OCI-LY1 (cell line): Measurements from ENCODE around the gene GALNT14.

Source experiments
- H2AFZ ChIP-seq: fragments of 200-600 bp; sonication (generic), shearing (Covaris generic); 2 replicates; pipeline ENCODE4 v1.6.0; 2014; ENCODE audit warnings: antibody characterized with exemption, mild to moderate bottlenecking, low read length
- H3F3A ChIP-seq: fragments of 200-600 bp; sonication (generic), shearing (Covaris generic); 2 replicates; pipeline ENCODE4 v1.6.0; 2014; ENCODE audit warnings: mild to moderate bottlenecking, antibody characterized with exemption, low read length, moderate library complexity; ENCODE audit not compliant: insufficient read depth
- H3K27ac ChIP-seq: fragments of 200-600 bp; sonication (generic); 2 replicates; pipeline ENCODE4 v1.5.1; 2014; ENCODE audit warnings: low read length, mixed run types, mild to moderate bottlenecking, low read depth; ENCODE audit not compliant: poor library complexity, severe bottlenecking
- H3K27me3 ChIP-seq: fragments of 200-600 bp; sonication (generic); 2 replicates; pipeline ENCODE4 v1.6.0; 2014; ENCODE audit warnings: antibody characterized with exemption, mild to moderate bottlenecking, low read length, moderate library complexity; ENCODE audit not compliant: insufficient read depth
- H3K36me3 ChIP-seq: fragments of 200-600 bp; sonication (generic); 2 replicates; pipeline ENCODE4 v1.6.1; 2014; ENCODE audit warnings: mild to moderate bottlenecking, antibody characterized with exemption, low read length, moderate library complexity, mixed read lengths; ENCODE audit not compliant: insufficient read depth
- H3K4me1 ChIP-seq: fragments of 200-600 bp; sonication (generic); 2 replicates; pipeline ENCODE4 v1.5.1; 2014; ENCODE audit warnings: mild to moderate bottlenecking, low read length, moderate library complexity; ENCODE audit not compliant: insufficient read depth, severe bottlenecking
- H3K4me2 ChIP-seq: fragments of 200-600 bp; sonication (generic), shearing (Covaris generic); 2 replicates; pipeline ENCODE4 v1.6.1; 2014; ENCODE audit warnings: low read length
- H3K4me3 ChIP-seq: fragments of 200-600 bp; sonication (generic); 2 replicates; pipeline ENCODE4 v1.5.1; 2014; ENCODE audit warnings: low read length, low read depth, mild to moderate bottlenecking, mixed read lengths; ENCODE audit not compliant: poor library complexity, severe bottlenecking
- H3K79me2 ChIP-seq: fragments of 200-600 bp; shearing (Covaris generic); 2 replicates; pipeline ENCODE4 v1.6.1; 2016; ENCODE audit warnings: mixed run types, low read length, mixed read lengths; ENCODE audit not compliant: insufficient read depth
- H3K9ac ChIP-seq: fragments of 200-600 bp; sonication (generic), shearing (Covaris generic); 2 replicates; pipeline ENCODE4 v1.6.1; 2014; ENCODE audit warnings: mild to moderate bottlenecking, low read length, mixed read lengths
- H3K9me2 ChIP-seq: fragments of 200-600 bp; sonication (generic), shearing (Covaris generic); 2 replicates; pipeline ENCODE4 v1.6.1; 2014; ENCODE audit warnings: low read depth, mild to moderate bottlenecking, low read length, mixed read lengths
- H3K9me3 ChIP-seq: fragments of 200-600 bp; shearing (Covaris generic); 2 replicates; pipeline ENCODE4 v1.6.1; 2014; ENCODE audit warnings: low read length, mixed read lengths
- H4K20me1 ChIP-seq: fragments of 200-600 bp; sonication (generic), shearing (Covaris generic); 2 replicates; pipeline ENCODE4 v1.6.0; 2016; ENCODE audit warnings: mild to moderate bottlenecking, low read length; ENCODE audit not compliant: insufficient read depth
- EZH2 ChIP-seq: fragments of 200-600 bp; sonication (generic), shearing (Covaris generic); IDR thresholded peaks from 2 replicates; pipeline ENCODE4 v1.8.0; 2017; ENCODE audit warnings: borderline replicate concordance, mixed run types, mild to moderate bottlenecking, antibody characterized with exemption, low read length, moderate library complexity, mixed read lengths
- TF ChIP-seq, protein P1 (sequence below): fragments of 200-600 bp; sonication (generic), shearing (Covaris generic); IDR thresholded peaks from 2 replicates; pipeline ENCODE4 v1.5.1; 2017; ENCODE audit warnings: mild to moderate bottlenecking, antibody characterized with exemption, low read length, moderate library complexity, mixed read lengths

GALNT14 gene

DNA sequence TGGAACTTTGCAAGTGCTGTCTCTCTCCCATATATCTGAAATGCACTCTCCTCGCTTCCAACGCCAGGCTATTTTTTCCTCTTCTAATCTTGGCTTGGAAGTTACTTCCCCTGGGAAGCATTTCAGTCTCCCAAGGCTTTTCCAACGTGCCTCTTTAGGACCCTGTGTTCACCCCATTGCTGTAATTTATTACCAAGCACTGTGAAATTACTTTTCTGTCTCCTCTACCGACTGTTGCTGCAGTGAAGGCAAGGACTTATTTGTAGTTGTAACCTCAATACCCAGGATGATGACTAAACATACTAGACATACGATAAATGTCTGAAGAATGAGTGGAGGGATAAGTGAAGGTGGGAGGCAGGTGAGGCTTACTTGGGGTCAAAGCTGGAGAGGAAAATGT lies 163.7 kb downstream of the GALNT14 start:
- H3K9me3 ChIP-seq = no peaks in the 10 kb centered on the region
- H3K4me3 ChIP-seq = no peak overlapping the region
- no peak overlapping the region for H3K27ac ChIP-seq
- no peaks in the 10 kb centered on the region for H3K36me3 ChIP-seq
- no peaks in the 10 kb centered on the region for H3K9me2 ChIP-seq
- no peaks in the 10 kb centered on the region for H3K4me1 ChIP-seq
- no peaks in the 10 kb centered on the region for H3K79me2 ChIP-seq
- no peaks in the 10 kb centered on the region for H3F3A ChIP-seq
- H3K9ac ChIP-seq = no peak overlapping the region
- H2AFZ ChIP-seq = no peak overlapping the region
- 0 out of 2 replicates have a peak, but pooled peaks cover 7% of the 10 kb centered on the region for H3K27me3 ChIP-seq
- no peak overlapping the region for H3K4me2 ChIP-seq
- TF ChIP-seq EZH2 = no peak
- TF ChIP-seq, protein P1, sequence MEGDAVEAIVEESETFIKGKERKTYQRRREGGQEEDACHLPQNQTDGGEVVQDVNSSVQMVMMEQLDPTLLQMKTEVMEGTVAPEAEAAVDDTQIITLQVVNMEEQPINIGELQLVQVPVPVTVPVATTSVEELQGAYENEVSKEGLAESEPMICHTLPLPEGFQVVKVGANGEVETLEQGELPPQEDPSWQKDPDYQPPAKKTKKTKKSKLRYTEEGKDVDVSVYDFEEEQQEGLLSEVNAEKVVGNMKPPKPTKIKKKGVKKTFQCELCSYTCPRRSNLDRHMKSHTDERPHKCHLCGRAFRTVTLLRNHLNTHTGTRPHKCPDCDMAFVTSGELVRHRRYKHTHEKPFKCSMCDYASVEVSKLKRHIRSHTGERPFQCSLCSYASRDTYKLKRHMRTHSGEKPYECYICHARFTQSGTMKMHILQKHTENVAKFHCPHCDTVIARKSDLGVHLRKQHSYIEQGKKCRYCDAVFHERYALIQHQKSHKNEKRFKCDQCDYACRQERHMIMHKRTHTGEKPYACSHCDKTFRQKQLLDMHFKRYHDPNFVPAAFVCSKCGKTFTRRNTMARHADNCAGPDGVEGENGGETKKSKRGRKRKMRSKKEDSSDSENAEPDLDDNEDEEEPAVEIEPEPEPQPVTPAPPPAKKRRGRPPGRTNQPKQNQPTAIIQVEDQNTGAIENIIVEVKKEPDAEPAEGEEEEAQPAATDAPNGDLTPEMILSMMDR = no peak
- no peaks in the 10 kb centered on the region for H4K20me1 ChIP-seq

DNA sequence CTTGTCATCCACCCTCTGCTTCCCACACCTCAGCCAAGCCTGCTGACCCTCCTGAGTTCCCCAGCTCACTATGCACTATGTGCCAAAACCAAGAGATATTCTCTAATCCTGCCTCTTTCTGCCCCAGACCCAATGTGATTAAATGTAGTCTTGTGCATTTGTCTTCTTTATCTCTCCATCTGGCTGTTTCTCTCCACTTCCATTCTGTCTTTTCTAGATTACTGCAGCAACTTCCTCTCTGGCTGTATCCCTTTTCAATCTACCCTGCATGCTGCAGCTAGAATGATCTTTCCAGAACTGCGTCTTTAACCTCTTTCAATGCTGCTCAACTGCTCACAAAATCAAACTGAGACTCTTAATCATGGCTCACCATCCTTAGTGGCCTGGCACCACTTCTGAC lies 164.1 kb downstream of the GALNT14 start:
- Histone ChIP-seq H3K27me3 (0 out of 2 replicates have a peak, but pooled peaks cover 7% of the 10 kb centered on the region), H3K4me1 (no peaks in the 10 kb centered on the region), H3K27ac (no peak overlapping the region), H3K36me3 (no peaks in the 10 kb centered on the region), H3K4me2 (no peak overlapping the region), H3F3A (no peaks in the 10 kb centered on the region), H2AFZ (no peak overlapping the region), H4K20me1 (no peaks in the 10 kb centered on the region), H3K4me3 (no peak overlapping the region), H3K9me3 (no peaks in the 10 kb centered on the region), H3K9me2 (no peaks in the 10 kb centered on the region), H3K79me2 (no peaks in the 10 kb centered on the region), H3K9ac (no peak overlapping the region)
- TF ChIP-seq EZH2 = no peak

DNA sequence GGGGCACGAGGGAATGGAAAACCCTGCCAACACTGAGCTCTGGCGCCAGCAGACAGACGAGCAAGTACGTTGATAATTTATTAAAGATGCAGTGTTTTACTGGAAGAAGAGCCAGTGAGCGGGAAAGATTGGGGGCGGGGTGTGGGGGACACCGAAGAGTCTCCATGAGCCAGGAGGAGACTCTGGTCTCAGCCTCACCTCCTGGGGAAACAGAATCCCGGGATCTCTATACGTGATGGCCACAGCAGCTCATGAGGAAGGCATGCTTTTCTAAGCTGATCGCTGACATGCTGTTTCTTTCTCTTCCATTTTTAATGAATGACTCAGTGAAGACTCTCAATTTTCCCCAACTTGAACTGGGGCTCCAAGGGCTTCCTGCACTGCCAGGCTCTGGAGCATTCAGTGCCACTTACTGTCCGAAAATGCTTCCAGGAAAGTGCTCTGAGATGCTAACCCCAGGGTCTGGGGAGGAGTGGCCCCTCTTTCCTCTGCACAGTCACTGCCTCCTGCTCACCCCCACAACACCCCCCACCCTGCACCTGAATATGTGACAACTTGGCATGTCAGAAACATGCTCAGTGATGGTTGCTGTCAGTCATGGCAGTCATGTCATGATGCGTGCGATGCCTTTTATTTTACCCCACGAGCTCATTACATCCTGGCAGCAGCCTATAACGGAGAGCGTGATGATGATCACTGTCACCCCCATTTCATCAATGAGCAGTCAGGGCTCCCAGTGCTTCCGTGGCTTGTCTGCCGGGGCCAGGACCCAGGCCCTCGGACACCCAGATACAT lies 166.8 kb downstream of the GALNT14 start:
- Histone ChIP-seq H3K27ac (no peak overlapping the region), H3K27me3 (0 out of 2 replicates have a peak, but pooled peaks cover 3% of the 10 kb centered on the region), H3F3A (no peaks in the 10 kb centered on the region), H4K20me1 (no peaks in the 10 kb centered on the region), H3K9ac (no peak overlapping the region), H3K4me3 (no peak overlapping the region), H3K4me1 (no peaks in the 10 kb centered on the region), H3K4me2 (no peak overlapping the region), H2AFZ (no peak overlapping the region), H3K9me3 (no peaks in the 10 kb centered on the region), H3K79me2 (no peaks in the 10 kb centered on the region), H3K9me2 (no peaks in the 10 kb centered on the region), H3K36me3 (no peaks in the 10 kb centered on the region)
- no peak for TF ChIP-seq EZH2
- TF ChIP-seq, protein P1 = no peak
